ENCODE measurements around the gene IFT122. TPM values are rescaled to one million over a fixed set of nuclear protein-coding genes. Genes with fewer than 3 reads are reported as not detected.
"Not testable (repeated sequence)": the region's sequence is repeated elsewhere in the genome, so short reads cannot be mapped to it uniquely, and the experiment has no call there.

IFT122 gene
- total RNA-seq, 2 experiments from 2014 or later: 22.7 to 26.7 TPM

DNA sequence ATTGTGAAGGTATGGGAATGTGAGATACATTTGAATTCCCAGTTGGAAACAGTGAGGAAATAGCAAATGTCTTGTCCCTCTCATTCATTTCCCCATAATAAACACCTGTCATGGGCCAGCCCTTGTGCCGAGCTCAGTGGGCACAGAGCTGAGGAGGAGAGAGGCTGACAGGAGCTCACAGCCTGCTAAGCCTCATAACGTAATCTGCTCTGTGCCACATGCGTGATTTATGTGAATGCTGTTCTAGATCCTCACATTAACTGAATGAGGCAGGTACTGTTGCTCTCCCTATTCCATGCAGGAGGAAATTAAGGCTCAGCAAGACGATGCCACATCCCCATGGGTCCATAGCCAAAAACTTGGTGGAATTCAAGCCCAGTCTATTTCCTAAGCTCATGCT lies 53.2 kb downstream of the IFT122 start:
- Mint-ChIP-seq H3K9me3 (no peaks in the 10 kb centered on the region), H3K4me1 (ENCODE audit: low read depth) (no peaks in the 10 kb centered on the region), H3K36me3 (ENCODE audit: low read depth) (peaks cover 29% of the 10 kb centered on the region), H3K4me3 (no peak overlapping the region), H3K27ac (no peak overlapping the region), H3K27me3 (no peaks in the 10 kb centered on the region)
- ChIA-PET CTCF (no interaction called here), POLR2A (no interaction called here)
- Histone ChIP-seq H3K27me3 (ENCODE audit: control insufficient read depth in 1 of 2, insufficient read depth in 2 of 2, low read length in 2 of 2) (no peaks in the 10 kb centered on the region), H3K36me3 (ENCODE audit: insufficient read depth, low read length) (peaks cover 6% of the 10 kb centered on the region), H3K4me1 (ENCODE audit: insufficient read depth, low read length) (peaks cover 6% of the 10 kb centered on the region), H3K27ac (ENCODE audit: low read depth in 1 of 2, low read length in 2 of 2) (no peak overlapping the region), H3K9me3 (ENCODE audit: control insufficient read depth in 1 of 2, insufficient read depth in 1 of 2, low read length in 2 of 2) (no peaks in the 10 kb centered on the region), H3K4me3 (ENCODE audit: low read length) (no peak overlapping the region)
- ATAC-seq (ENCODE audit: poor library complexity) (no peak), DNase-seq (no peak)
- intact Hi-C loops (cut with DNase I, micrococcal nuclease): loop anchor here in 1 of 2 experiments (5.0 kb wide), 2 partner anchors 114 to 134 kb away; partner anchors contain the start of gene PLXND1
- TF ChIP-seq, protein P1, sequence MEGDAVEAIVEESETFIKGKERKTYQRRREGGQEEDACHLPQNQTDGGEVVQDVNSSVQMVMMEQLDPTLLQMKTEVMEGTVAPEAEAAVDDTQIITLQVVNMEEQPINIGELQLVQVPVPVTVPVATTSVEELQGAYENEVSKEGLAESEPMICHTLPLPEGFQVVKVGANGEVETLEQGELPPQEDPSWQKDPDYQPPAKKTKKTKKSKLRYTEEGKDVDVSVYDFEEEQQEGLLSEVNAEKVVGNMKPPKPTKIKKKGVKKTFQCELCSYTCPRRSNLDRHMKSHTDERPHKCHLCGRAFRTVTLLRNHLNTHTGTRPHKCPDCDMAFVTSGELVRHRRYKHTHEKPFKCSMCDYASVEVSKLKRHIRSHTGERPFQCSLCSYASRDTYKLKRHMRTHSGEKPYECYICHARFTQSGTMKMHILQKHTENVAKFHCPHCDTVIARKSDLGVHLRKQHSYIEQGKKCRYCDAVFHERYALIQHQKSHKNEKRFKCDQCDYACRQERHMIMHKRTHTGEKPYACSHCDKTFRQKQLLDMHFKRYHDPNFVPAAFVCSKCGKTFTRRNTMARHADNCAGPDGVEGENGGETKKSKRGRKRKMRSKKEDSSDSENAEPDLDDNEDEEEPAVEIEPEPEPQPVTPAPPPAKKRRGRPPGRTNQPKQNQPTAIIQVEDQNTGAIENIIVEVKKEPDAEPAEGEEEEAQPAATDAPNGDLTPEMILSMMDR (IDR thresholded peaks at IDR 0.05): no peak

DNA sequence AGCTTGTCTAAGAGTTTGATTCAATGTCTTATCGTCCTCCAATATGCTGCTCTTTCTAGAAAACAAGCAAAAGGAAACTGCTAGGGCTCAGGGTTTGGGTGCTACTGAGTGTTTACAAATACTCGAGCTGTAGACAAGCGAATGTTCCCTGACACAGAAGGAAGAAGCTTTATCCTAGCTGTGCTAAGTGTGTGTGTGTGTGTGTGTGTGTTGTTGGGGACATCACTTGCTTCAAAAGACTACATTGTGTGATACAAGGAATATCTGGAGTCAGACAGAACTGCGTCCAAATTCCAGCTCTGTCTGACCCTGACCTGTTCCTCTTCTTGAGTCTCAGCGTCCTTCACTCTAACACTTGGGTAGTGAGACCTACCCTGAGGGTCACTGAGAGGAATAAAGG lies 54.5 kb downstream of the IFT122 start:
- H3K9me3 ChIP-seq (ENCODE audit: control insufficient read depth in 1 of 2, insufficient read depth in 1 of 2, low read length in 2 of 2); DNase-seq; H3K9me3 Mint-ChIP-seq; H3K36me3 ChIP-seq (ENCODE audit: insufficient read depth, low read length); H3K4me3 Mint-ChIP-seq; H3K27me3 Mint-ChIP-seq; H3K4me3 ChIP-seq (ENCODE audit: low read length); H3K27ac Mint-ChIP-seq; POLR2A ChIA-PET; H3K4me1 Mint-ChIP-seq (ENCODE audit: low read depth); CTCF ChIA-PET; H3K27me3 ChIP-seq (ENCODE audit: control insufficient read depth in 1 of 2, insufficient read depth in 2 of 2, low read length in 2 of 2); ATAC-seq (ENCODE audit: poor library complexity); H3K27ac ChIP-seq (ENCODE audit: low read depth in 1 of 2, low read length in 2 of 2); H3K4me1 ChIP-seq (ENCODE audit: insufficient read depth, low read length): not testable (repeated sequence)
- intact Hi-C loops (cut with DNase I, micrococcal nuclease): loop anchor here in 1 of 2 experiments (5.0 kb wide), 2 partner anchors 113 to 133 kb away; partner anchors contain the start of gene PLXND1
- H3K36me3 Mint-ChIP-seq (ENCODE audit: low read depth): peaks cover 29% of the 10 kb centered on the region

DNA sequence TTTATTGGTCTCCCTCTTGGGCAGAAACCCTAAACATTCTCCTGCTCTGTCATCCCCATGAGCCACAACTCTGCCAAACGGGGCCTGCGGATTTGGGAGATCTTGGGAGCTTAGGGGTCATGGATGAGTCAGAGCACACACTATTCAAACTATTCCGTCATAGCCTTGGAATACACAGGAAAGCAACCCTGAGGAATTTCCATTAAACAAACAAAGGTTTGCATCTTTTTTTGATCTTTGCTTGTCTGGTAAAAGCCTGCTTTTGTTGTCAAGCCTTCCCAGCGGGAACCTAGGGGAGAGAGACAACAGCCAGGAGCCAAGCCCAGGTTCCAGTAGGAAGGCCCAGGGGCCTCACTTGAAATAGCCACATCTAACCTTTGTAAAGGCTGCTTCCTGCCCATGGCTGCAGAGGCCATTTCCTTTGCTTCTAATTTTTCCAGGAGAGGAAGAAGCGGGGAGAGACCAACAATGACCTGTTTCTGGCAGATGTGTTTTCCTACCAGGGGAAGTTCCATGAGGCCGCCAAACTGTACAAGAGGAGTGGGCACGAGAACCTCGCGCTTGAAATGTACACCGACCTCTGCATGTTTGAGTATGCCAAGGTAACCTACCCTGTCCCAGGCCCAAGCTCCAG lies 55.1 kb downstream of the IFT122 start:
- H3K9me3 Mint-ChIP-seq; H3K4me3 ChIP-seq (ENCODE audit: low read length); H3K27ac ChIP-seq (ENCODE audit: low read depth in 1 of 2, low read length in 2 of 2); H3K4me1 Mint-ChIP-seq (ENCODE audit: low read depth); H3K9me3 ChIP-seq (ENCODE audit: control insufficient read depth in 1 of 2, insufficient read depth in 1 of 2, low read length in 2 of 2); H3K36me3 ChIP-seq (ENCODE audit: insufficient read depth, low read length); H3K4me1 ChIP-seq (ENCODE audit: insufficient read depth, low read length); DNase-seq; CTCF ChIA-PET; H3K27me3 ChIP-seq (ENCODE audit: control insufficient read depth in 1 of 2, insufficient read depth in 2 of 2, low read length in 2 of 2); ATAC-seq (ENCODE audit: poor library complexity); H3K27me3 Mint-ChIP-seq; H3K27ac Mint-ChIP-seq; H3K4me3 Mint-ChIP-seq; intact Hi-C loops (cut with DNase I, micrococcal nuclease); POLR2A ChIA-PET: not testable (repeated sequence)
- peaks cover 32% of the 10 kb centered on the region for H3K36me3 Mint-ChIP-seq (ENCODE audit: low read depth)

DNA sequence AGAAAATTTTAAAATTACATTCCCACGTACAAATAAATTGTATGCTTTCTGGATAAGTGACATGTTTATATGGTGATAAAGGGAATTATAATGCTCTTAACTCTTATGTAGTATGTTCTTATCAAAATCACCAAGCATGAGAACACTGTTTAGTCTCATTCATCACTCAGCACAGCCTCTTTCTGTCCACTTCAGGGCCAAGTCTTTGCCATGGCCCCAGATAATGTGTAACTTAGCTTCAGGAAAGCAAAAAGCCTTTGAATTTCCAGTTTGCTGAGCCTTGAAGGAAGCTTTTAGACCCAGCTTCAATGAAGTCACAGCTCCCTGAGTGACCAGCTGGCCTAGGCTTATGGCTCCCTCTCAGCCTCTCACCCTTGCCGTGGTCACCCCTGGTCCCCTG lies 57.9 kb downstream of the IFT122 start:
- intact Hi-C loops (cut with DNase I, micrococcal nuclease); H3K4me3 Mint-ChIP-seq; POLR2A ChIA-PET: not testable (repeated sequence)

DNA sequence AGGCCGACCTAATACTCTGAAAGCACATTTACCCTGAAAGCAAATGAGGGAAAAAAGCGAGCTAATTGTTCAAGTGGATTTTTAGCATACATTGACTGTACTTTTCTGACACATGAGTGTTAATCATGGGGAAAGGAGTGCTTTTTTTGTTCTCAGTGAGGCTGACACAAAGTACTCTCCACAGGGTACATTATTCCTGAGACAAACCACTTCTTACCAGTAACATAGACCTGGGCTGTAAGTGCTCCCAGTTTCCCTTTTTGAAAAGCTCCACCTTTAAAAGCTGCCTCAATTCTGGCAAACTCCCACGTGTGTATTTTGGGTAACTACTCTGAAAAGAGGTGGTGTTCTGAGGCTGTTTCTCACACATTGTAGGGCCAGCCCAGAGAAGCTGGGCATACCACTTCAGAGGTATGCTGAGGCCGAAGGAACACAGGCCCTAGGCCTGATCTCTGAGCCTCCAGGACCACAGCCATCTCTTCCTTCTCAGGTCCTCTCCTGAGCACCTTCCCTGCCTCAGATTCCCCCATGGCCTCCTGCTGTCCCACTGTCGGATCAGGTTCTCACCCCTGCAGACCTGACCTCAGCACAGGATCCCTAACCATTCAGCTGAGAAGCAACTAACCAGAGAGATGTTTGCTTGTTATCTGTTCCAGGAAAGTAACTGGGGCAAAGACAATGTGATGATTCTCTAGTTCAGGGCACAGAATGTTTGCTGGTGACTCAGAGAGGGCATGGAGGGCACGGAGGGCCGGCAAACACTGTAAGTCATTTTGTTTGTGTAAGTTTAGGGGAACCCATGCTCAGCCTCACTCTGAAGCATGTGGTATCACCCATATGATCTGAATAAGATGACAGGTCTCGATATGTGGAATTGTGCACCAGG lies 58.8 kb downstream of the IFT122 start:
- H3K27me3 ChIP-seq (ENCODE audit: control insufficient read depth in 1 of 2, insufficient read depth in 2 of 2, low read length in 2 of 2); DNase-seq; H3K4me1 Mint-ChIP-seq (ENCODE audit: low read depth); intact Hi-C loops (cut with DNase I, micrococcal nuclease); H3K4me1 ChIP-seq (ENCODE audit: insufficient read depth, low read length); H3K4me3 Mint-ChIP-seq; ATAC-seq (ENCODE audit: poor library complexity); H3K27me3 Mint-ChIP-seq; H3K4me3 ChIP-seq (ENCODE audit: low read length); H3K9me3 ChIP-seq (ENCODE audit: control insufficient read depth in 1 of 2, insufficient read depth in 1 of 2, low read length in 2 of 2); CTCF ChIA-PET; H3K27ac ChIP-seq (ENCODE audit: low read depth in 1 of 2, low read length in 2 of 2); H3K27ac Mint-ChIP-seq; H3K9me3 Mint-ChIP-seq; POLR2A ChIA-PET: not testable (repeated sequence)
- peaks cover 12% of the 10 kb centered on the region for H3K36me3 ChIP-seq (ENCODE audit: insufficient read depth, low read length)
- peaks cover 21% of the 10 kb centered on the region for H3K36me3 Mint-ChIP-seq (ENCODE audit: low read depth)

More for the DNA sequence above, 57.9 kb downstream of the IFT122 start:
- H3K27me3 Mint-ChIP-seq; ATAC-seq (ENCODE audit: poor library complexity); H3K9me3 Mint-ChIP-seq; CTCF ChIA-PET; H3K27ac Mint-ChIP-seq; H3K27me3 ChIP-seq (ENCODE audit: control insufficient read depth in 1 of 2, insufficient read depth in 2 of 2, low read length in 2 of 2); DNase-seq; H3K9me3 ChIP-seq (ENCODE audit: control insufficient read depth in 1 of 2, insufficient read depth in 1 of 2, low read length in 2 of 2); H3K4me1 ChIP-seq (ENCODE audit: insufficient read depth, low read length); H3K27ac ChIP-seq (ENCODE audit: low read depth in 1 of 2, low read length in 2 of 2); H3K4me1 Mint-ChIP-seq (ENCODE audit: low read depth); H3K4me3 ChIP-seq (ENCODE audit: low read length): not testable (repeated sequence)
- peaks cover 12% of the 10 kb centered on the region for H3K36me3 ChIP-seq (ENCODE audit: insufficient read depth, low read length)
- H3K36me3 Mint-ChIP-seq (ENCODE audit: low read depth): peaks cover 26% of the 10 kb centered on the region

DNA sequence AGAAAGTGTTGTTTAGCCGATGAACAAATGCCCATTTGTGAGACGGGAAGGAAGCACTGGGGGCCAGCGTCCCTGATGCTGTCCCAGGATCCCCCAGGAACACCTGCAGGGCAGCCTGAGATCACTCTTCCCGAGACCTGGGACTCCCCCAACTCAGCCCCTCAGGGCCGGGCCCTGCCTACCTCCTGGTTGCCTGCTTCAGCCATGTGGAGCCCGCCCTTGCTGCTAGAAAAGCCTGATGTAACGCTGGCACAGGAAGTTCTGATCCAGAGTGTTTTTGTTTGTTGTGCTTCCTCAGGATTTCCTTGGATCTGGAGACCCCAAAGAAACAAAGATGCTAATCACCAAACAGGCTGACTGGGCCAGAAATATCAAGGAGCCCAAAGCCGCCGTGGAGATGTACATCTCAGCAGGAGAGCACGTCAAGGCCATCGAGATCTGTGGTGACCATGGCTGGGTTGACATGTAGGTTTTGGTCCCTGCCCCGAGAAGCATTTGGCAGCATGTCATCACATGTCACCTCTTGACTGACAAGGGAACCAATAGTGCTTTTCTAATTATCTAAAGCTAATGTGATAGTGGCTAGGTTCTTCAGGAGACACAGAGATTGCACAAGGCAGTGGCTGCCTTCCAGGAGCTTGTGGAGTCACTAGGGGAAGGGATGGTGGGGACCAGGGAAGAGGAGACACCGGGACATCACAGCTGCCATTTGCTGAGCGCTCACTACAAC lies 59.7 kb downstream of the IFT122 start:
- ATAC-seq (ENCODE audit: poor library complexity); H3K27ac Mint-ChIP-seq; H3K27me3 Mint-ChIP-seq; POLR2A ChIA-PET; DNase-seq; H3K27ac ChIP-seq (ENCODE audit: low read depth in 1 of 2, low read length in 2 of 2); H3K27me3 ChIP-seq (ENCODE audit: control insufficient read depth in 1 of 2, insufficient read depth in 2 of 2, low read length in 2 of 2); CTCF ChIA-PET; H3K9me3 Mint-ChIP-seq; H3K4me3 ChIP-seq (ENCODE audit: low read length); H3K9me3 ChIP-seq (ENCODE audit: control insufficient read depth in 1 of 2, insufficient read depth in 1 of 2, low read length in 2 of 2); H3K4me1 ChIP-seq (ENCODE audit: insufficient read depth, low read length); H3K4me1 Mint-ChIP-seq (ENCODE audit: low read depth); intact Hi-C loops (cut with DNase I, micrococcal nuclease); H3K4me3 Mint-ChIP-seq: not testable (repeated sequence)
- H3K36me3 Mint-ChIP-seq (ENCODE audit: low read depth): peaks cover 15% of the 10 kb centered on the region
- peaks cover 13% of the 10 kb centered on the region for H3K36me3 ChIP-seq (ENCODE audit: insufficient read depth, low read length)
